ENCODE data around the gene HDDC2.

DNA sequence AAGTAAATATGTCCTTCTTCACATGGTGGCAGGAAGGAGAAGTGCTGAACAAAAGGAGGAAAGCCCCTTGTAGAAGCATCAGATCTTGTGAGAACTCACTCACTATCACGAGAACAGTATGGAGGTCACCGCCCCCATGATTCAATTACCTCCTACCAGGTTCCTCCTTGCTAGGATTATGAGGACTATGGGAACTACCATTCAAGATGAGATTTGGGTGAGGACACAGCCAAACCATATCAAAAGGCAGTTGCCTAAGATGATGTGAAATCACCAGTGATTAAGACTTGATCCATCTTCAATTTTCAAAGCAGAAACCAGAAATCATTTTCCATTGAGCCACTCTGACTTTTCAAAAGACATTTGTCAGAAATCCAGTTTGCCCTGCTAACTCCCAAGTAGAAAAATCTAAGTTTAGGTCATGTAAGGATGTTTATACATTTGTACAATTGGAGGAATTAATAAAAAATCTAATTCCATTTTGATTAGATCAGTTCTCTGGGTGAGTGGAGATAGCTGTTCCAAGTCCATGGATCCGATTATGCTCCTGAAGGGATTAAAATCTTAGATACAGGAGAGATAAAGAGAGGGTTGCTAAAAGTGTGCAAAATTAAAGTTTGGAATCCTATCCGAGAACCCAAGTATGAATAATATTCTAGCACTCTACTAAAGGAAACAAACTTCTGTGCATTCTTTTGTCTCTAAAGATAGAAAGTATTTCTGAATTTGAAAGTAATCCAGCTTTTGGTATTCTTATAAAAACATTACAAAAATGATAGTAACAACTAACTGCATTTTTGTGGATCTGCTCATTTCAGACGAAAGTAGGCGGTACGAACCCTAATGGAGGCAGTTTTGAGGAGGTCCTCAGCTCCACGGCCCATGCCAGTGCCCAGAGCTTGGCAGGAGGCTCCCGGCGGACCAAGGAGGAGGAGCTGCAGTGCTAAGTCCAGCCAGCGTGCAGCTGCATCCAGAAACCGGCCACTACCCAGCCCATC, 39.5 kb downstream of the HDDC2 start:
- no peak for TF ChIP-seq POLR2A (IDR thresholded peaks at IDR 0.05; ENCODE audit: borderline replicate concordance, extremely low read depth, insufficient read depth, insufficient read length)
- TF ChIP-seq, protein P1, sequence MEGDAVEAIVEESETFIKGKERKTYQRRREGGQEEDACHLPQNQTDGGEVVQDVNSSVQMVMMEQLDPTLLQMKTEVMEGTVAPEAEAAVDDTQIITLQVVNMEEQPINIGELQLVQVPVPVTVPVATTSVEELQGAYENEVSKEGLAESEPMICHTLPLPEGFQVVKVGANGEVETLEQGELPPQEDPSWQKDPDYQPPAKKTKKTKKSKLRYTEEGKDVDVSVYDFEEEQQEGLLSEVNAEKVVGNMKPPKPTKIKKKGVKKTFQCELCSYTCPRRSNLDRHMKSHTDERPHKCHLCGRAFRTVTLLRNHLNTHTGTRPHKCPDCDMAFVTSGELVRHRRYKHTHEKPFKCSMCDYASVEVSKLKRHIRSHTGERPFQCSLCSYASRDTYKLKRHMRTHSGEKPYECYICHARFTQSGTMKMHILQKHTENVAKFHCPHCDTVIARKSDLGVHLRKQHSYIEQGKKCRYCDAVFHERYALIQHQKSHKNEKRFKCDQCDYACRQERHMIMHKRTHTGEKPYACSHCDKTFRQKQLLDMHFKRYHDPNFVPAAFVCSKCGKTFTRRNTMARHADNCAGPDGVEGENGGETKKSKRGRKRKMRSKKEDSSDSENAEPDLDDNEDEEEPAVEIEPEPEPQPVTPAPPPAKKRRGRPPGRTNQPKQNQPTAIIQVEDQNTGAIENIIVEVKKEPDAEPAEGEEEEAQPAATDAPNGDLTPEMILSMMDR (IDR thresholded peaks at IDR 0.05 in 2 of 3, conservative IDR thresholded peaks at IDR 0.05 in 1 of 3; ENCODE audit: borderline replicate concordance in 1 of 3, insufficient read depth in 1 of 3, low read depth in 2 of 3, low read length in 2 of 3): no peak
- TF ChIP-seq FOSL1 (IDR thresholded peaks at IDR 0.05; ENCODE audit: low read depth): no peak
- TF ChIP-seq, protein P2, sequence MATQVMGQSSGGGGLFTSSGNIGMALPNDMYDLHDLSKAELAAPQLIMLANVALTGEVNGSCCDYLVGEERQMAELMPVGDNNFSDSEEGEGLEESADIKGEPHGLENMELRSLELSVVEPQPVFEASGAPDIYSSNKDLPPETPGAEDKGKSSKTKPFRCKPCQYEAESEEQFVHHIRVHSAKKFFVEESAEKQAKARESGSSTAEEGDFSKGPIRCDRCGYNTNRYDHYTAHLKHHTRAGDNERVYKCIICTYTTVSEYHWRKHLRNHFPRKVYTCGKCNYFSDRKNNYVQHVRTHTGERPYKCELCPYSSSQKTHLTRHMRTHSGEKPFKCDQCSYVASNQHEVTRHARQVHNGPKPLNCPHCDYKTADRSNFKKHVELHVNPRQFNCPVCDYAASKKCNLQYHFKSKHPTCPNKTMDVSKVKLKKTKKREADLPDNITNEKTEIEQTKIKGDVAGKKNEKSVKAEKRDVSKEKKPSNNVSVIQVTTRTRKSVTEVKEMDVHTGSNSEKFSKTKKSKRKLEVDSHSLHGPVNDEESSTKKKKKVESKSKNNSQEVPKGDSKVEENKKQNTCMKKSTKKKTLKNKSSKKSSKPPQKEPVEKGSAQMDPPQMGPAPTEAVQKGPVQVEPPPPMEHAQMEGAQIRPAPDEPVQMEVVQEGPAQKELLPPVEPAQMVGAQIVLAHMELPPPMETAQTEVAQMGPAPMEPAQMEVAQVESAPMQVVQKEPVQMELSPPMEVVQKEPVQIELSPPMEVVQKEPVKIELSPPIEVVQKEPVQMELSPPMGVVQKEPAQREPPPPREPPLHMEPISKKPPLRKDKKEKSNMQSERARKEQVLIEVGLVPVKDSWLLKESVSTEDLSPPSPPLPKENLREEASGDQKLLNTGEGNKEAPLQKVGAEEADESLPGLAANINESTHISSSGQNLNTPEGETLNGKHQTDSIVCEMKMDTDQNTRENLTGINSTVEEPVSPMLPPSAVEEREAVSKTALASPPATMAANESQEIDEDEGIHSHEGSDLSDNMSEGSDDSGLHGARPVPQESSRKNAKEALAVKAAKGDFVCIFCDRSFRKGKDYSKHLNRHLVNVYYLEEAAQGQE (IDR thresholded peaks at IDR 0.05; ENCODE audit: low read depth): no peak
- TF ChIP-seq SIN3A (IDR thresholded peaks at IDR 0.05; ENCODE audit: low read depth): no peak
- no peak for TF ChIP-seq EZH2 (IDR thresholded peaks at IDR 0.05)
- no peak for TF ChIP-seq POLR2AphosphoS5 (IDR thresholded peaks at IDR 0.05; ENCODE audit: low read depth, low read length)
- TF ChIP-seq, protein P3, sequence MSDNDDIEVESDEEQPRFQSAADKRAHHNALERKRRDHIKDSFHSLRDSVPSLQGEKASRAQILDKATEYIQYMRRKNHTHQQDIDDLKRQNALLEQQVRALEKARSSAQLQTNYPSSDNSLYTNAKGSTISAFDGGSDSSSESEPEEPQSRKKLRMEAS (IDR thresholded peaks at IDR 0.05): no peak
- TF ChIP-seq, protein P4, sequence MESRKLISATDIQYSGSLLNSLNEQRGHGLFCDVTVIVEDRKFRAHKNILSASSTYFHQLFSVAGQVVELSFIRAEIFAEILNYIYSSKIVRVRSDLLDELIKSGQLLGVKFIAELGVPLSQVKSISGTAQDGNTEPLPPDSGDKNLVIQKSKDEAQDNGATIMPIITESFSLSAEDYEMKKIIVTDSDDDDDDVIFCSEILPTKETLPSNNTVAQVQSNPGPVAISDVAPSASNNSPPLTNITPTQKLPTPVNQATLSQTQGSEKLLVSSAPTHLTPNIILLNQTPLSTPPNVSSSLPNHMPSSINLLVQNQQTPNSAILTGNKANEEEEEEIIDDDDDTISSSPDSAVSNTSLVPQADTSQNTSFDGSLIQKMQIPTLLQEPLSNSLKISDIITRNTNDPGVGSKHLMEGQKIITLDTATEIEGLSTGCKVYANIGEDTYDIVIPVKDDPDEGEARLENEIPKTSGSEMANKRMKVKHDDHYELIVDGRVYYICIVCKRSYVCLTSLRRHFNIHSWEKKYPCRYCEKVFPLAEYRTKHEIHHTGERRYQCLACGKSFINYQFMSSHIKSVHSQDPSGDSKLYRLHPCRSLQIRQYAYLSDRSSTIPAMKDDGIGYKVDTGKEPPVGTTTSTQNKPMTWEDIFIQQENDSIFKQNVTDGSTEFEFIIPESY (IDR thresholded peaks at IDR 0.05; ENCODE audit: extremely low read depth, insufficient replicate concordance, low read length): no peak
- TF ChIP-seq TCF7L2 (IDR thresholded peaks at IDR 0.05; ENCODE audit: borderline replicate concordance, extremely low read depth, insufficient read depth, insufficient read length): no peak
- TF ChIP-seq SP1 (IDR thresholded peaks at IDR 0.05; ENCODE audit: low read depth): no peak
- TF ChIP-seq RAD21 (IDR thresholded peaks at IDR 0.05; ENCODE audit: low read depth): no peak
- TF ChIP-seq ZNF274 (IDR thresholded peaks at IDR 0.05; ENCODE audit: low read depth, low read length): no peak

All from HCT116 (cell line).